Measurements from ENCODE around the gene ODF2. TPM values are rescaled to one million over a fixed set of nuclear protein-coding genes. Genes with fewer than 3 reads are reported as not detected.

The ODF2 gene
- total and polyA plus RNA-seq, 10 of the 15 experiments (the other 5 are each of a cell fraction or from before 2014, with no cell fraction given) = 8.7 to 65.1 (median 38.5) TPM

GRCh38 chr9:128526720-128527119, 70.9 kb downstream of the ODF2 start:
- no peak overlapping the region for H3K9ac ChIP-seq (ENCODE audit: control insufficient read depth, insufficient read depth, low read length)
- FAIRE-seq = no peak
- ChIA-PET CTCF (no interaction called here), RAD21 (ENCODE audit: unreplicated experiment) (no interaction called here), SMC1A (ENCODE audit: uncharacterized antibody, unreplicated experiment) (no interaction called here), POLR2A (no interaction called here)
- H3K27me3 ChIP-seq (replicated peaks in 1 of 2; ENCODE audit: control insufficient read depth in 2 of 2, insufficient read depth in 2 of 2, low read length in 1 of 2) = no peaks in the 10 kb centered on the region
- H3K36me3 ChIP-seq (ENCODE audit: control insufficient read depth in 2 of 2, insufficient read depth in 2 of 2, low read length in 1 of 2) = peaks cover 14 to 22% of the 10 kb centered on the region in 2 experiments
- no peak overlapping the region for H3K27ac ChIP-seq (ENCODE audit: control insufficient read depth, insufficient read depth)
- no peaks in the 10 kb centered on the region for H3K4me1 ChIP-seq (ENCODE audit: control insufficient read depth, insufficient read depth, low read length)
- no peak overlapping the region for H2AFZ ChIP-seq (ENCODE audit: control insufficient read depth, low read depth, low read length)
- H3K4me2 ChIP-seq (ENCODE audit: control insufficient read depth, insufficient read depth) = no peak overlapping the region
- H3K9me3 ChIP-seq (replicated peaks; ENCODE audit: control insufficient read depth, insufficient read depth, low read length) = no peaks in the 10 kb centered on the region
- no peaks in the 10 kb centered on the region for H3K79me2 ChIP-seq (ENCODE audit: control insufficient read depth, insufficient read depth, low read length)
- no peak for TF ChIP-seq CEBPB (IDR thresholded peaks at IDR 0.05; ENCODE audit: borderline replicate concordance in 1 of 2, low read depth in 2 of 2, low read length in 2 of 2)
- H4K20me1 ChIP-seq (ENCODE audit: control insufficient read depth, insufficient read depth) = no peaks in the 10 kb centered on the region
- in situ Hi-C loops (cut with MboI) = no loop called here
- intact Hi-C loops (cut with micrococcal nuclease; ENCODE audit: unreplicated experiment) = no loop called here
- no peak overlapping the region for H3K4me3 ChIP-seq
- no TSS peak for BruUV-seq (replicated peaks)
- DNase-seq (ENCODE audit: low read depth, low spot score) = no peak
- ATAC-seq = no peak
- 77% methylated on average over 2 of the region's 2 CpGs for WGBS (ENCODE audit: insufficient coverage, insufficient replicate concordance, low lambda C conversion rate, missing lambda C conversion rate)

GRCh38 chr9:128528445-128529160, 72.8 kb downstream of the ODF2 start:
- RAD21 ChIA-PET (ENCODE audit: unreplicated experiment) = no interaction called here
- ATAC-seq = no peak
- in situ Hi-C loops (cut with MboI) = no loop called here
- H3K27ac ChIP-seq (ENCODE audit: control insufficient read depth, insufficient read depth) = no peak overlapping the region
- H3K4me3 ChIP-seq = no peak overlapping the region
- POLR2A ChIA-PET = interaction anchor here (1.2 kb wide), 1 partner anchor 28 kb away, joined by 3 read pairs; no protein-coding TSS in a partner anchor
- no peak overlapping the region for H3K4me2 ChIP-seq (ENCODE audit: control insufficient read depth, insufficient read depth)
- FAIRE-seq = no peak
- no peaks in the 10 kb centered on the region for H4K20me1 ChIP-seq (ENCODE audit: control insufficient read depth, insufficient read depth)
- H3K9me3 ChIP-seq (replicated peaks; ENCODE audit: control insufficient read depth, insufficient read depth, low read length) = no peaks in the 10 kb centered on the region
- H3K79me2 ChIP-seq (ENCODE audit: control insufficient read depth, insufficient read depth, low read length) = no peaks in the 10 kb centered on the region
- TF ChIP-seq ZNF622 (IDR thresholded peaks at IDR 0.05) = no peak
- DNase-seq (ENCODE audit: low read depth, low spot score) = no peak
- no peaks in the 10 kb centered on the region for H3K27me3 ChIP-seq (replicated peaks in 1 of 2; ENCODE audit: control insufficient read depth in 2 of 2, insufficient read depth in 2 of 2, low read length in 1 of 2)
- peaks cover 14 to 16% of the 10 kb centered on the region in 2 experiments for H3K36me3 ChIP-seq (ENCODE audit: control insufficient read depth in 2 of 2, insufficient read depth in 2 of 2, low read length in 1 of 2)
- intact Hi-C loops (cut with micrococcal nuclease; ENCODE audit: unreplicated experiment) = no loop called here
- no peaks in the 10 kb centered on the region for H3K4me1 ChIP-seq (ENCODE audit: control insufficient read depth, insufficient read depth, low read length)
- H3K9ac ChIP-seq (ENCODE audit: control insufficient read depth, insufficient read depth, low read length) = no peak overlapping the region
- H2AFZ ChIP-seq (ENCODE audit: control insufficient read depth, low read depth, low read length) = no peak overlapping the region
- no TSS peak for BruUV-seq (replicated peaks)
- CTCF ChIA-PET = no interaction called here
- WGBS (ENCODE audit: insufficient coverage, insufficient replicate concordance, low lambda C conversion rate, missing lambda C conversion rate) = 90% methylated on average over 15 of the region's 15 CpGs
- SMC1A ChIA-PET (ENCODE audit: uncharacterized antibody, unreplicated experiment) = no interaction called here
